Neuronal stem cell (in vitro differentiated cells): ENCODE results near the gene NGFR.

ENCODE experiments used
- DNase-seq: peaks from one replicate; pipeline ENCODE4 v3.0.0-alpha.2; 2013; ENCODE audit warnings: low spot score
- H2AFZ ChIP-seq: one replicate; pipeline ENCODE4 v1.6.1; 2013; ENCODE audit warnings: mild to moderate bottlenecking, low read length, inconsistent platforms
- H2AK5ac ChIP-seq: 2 replicates; pipeline ENCODE4 v1.6.1; 2013; ENCODE audit warnings: low read depth, mild to moderate bottlenecking, inconsistent platforms, low read length, moderate library complexity, mixed read lengths
- H2BK120ac ChIP-seq: 2 replicates; pipeline ENCODE4 v1.6.1; 2013; ENCODE audit warnings: low read depth, mild to moderate bottlenecking, inconsistent platforms, low read length, moderate library complexity, mixed read lengths
- H2BK12ac ChIP-seq: one replicate; pipeline ENCODE4 v1.6.1; 2013; ENCODE audit warnings: low read length, inconsistent platforms
- H2BK15ac ChIP-seq: 2 replicates; pipeline ENCODE4 v1.6.1; 2013; ENCODE audit warnings: mild to moderate bottlenecking, low read length, inconsistent platforms, mixed read lengths
- H2BK5ac ChIP-seq: one replicate; pipeline ENCODE4 v1.6.1; 2013; ENCODE audit warnings: inconsistent platforms, mild to moderate bottlenecking, low read length, moderate library complexity
- H3K14ac ChIP-seq: one replicate; pipeline ENCODE4 v1.6.1; 2013; ENCODE audit warnings: low read length, inconsistent platforms
- H3K18ac ChIP-seq: 2 replicates; pipeline ENCODE4 v1.6.1; 2013; ENCODE audit warnings: low read length, inconsistent platforms
- H3K23ac ChIP-seq: 2 replicates; pipeline ENCODE4 v1.6.1; 2013; ENCODE audit warnings: low read depth, mild to moderate bottlenecking, mixed read lengths, low read length, inconsistent platforms; ENCODE audit not compliant: poor library complexity
- H3K27ac ChIP-seq: replicated peaks from 3 replicates; pipeline ENCODE4 v1.5.1; 2013; ENCODE audit warnings: low read length, inconsistent platforms
- H3K27me3 ChIP-seq, 3 experiments: 2 replicates each; pipeline ENCODE4 v1.6.1; 2013; ENCODE audit warnings: low read length in 3 of 3, mild to moderate bottlenecking in 2 of 3, inconsistent platforms in 1 of 3, low read depth in 1 of 3, mixed read lengths in 1 of 3, moderate library complexity in 1 of 3; ENCODE audit not compliant: control insufficient read depth in 3 of 3, insufficient read depth in 3 of 3
- H3K36me3 ChIP-seq, 2 donors: replicated peaks in 1 of 2; 2 replicates each; pipeline ENCODE4 v1.6.1; 2013; ENCODE audit warnings: low read length in 2 of 2; ENCODE audit not compliant: control insufficient read depth in 2 of 2, insufficient read depth in 2 of 2
- H3K4ac ChIP-seq: 2 replicates; pipeline ENCODE4 v1.6.1; 2013; ENCODE audit warnings: inconsistent platforms, mild to moderate bottlenecking, low read length, moderate library complexity
- H3K4me1 ChIP-seq, 2 donors: 1 replicate in 1 of 2; 2 replicates in 1 of 2; pipeline ENCODE4 v1.6.1; 2013; ENCODE audit warnings: low read length in 2 of 2, low read depth in 1 of 2; ENCODE audit not compliant: control insufficient read depth in 2 of 2, insufficient read depth in 1 of 2
- H3K4me2 ChIP-seq: one replicate; pipeline ENCODE4 v1.6.1; 2013; ENCODE audit warnings: mild to moderate bottlenecking, low read length, inconsistent platforms; ENCODE audit not compliant: insufficient read depth, poor library complexity, severe bottlenecking
- H3K4me3 ChIP-seq, 2 donors: 2 replicates each; pipeline ENCODE4 v1.5.1; 2013; ENCODE audit warnings: low read length in 2 of 2, mild to moderate bottlenecking in 2 of 2, inconsistent platforms in 1 of 2, moderate library complexity in 1 of 2
- H3K79me1 ChIP-seq: one replicate; pipeline ENCODE4 v1.6.1; 2013; ENCODE audit warnings: low read depth, mild to moderate bottlenecking, inconsistent platforms, low read length, moderate library complexity
- H3K9ac ChIP-seq: one replicate; pipeline ENCODE4 v1.6.1; 2013; ENCODE audit warnings: mild to moderate bottlenecking, low read depth, low read length, inconsistent platforms; ENCODE audit not compliant: poor library complexity
- H3K9me3 ChIP-seq, 2 donors: replicated peaks in 1 of 2; 2 replicates each; pipeline versions ENCODE3 to v1.6.1; 2013; ENCODE audit warnings: low read length in 2 of 2, mild to moderate bottlenecking in 2 of 2, inconsistent platforms in 1 of 2, low read depth in 1 of 2, mixed read lengths in 1 of 2, moderate library complexity in 1 of 2; ENCODE audit not compliant: control insufficient read depth in 2 of 2, insufficient read depth in 1 of 2
- H4K8ac ChIP-seq: one replicate; pipeline ENCODE4 v1.6.1; 2013; ENCODE audit warnings: low read depth, mild to moderate bottlenecking, inconsistent platforms, low read length, moderate library complexity
- H4K91ac ChIP-seq: one replicate; pipeline ENCODE4 v1.6.1; 2013; ENCODE audit warnings: low read length, low read depth, mild to moderate bottlenecking, inconsistent platforms; ENCODE audit not compliant: poor library complexity
- WGBS, 2 donors: extraction: QIAGEN DNeasy Blood & Tissue Kit; methylation state at CpG; one replicate each; pipeline ENCODE4 v1.1.7; 2013; ENCODE audit warnings: missing lambda C conversion rate in 2 of 2, mixed read lengths in 1 of 2; ENCODE audit not compliant: insufficient read length in 2 of 2, insufficient replicate concordance in 1 of 2; ENCODE audit errors: extremely low coverage in 2 of 2; 5-methylcytosine and 5-hydroxymethylcytosine counted together

Gene NGFR

GRCh38 chr17:49548051-49548505 is 53.0 kb downstream of the NGFR start:
- H2BK120ac ChIP-seq, result no peak overlapping the region
- peaks cover 0 to 77% (median 0%) of the 10 kb centered on the region in 3 experiments for H3K27me3 ChIP-seq

GRCh38 chr17:49548506-49549310 is 53.6 kb downstream of the NGFR start:
- peak overlapping the region; percentile 76 for H2AK5ac ChIP-seq
- peak overlapping the region; percentile 3 for H3K23ac ChIP-seq
- peak overlapping the region; percentile 89 for H4K8ac ChIP-seq
- DNase-seq, result no peak
- no peak overlapping the region for H3K9ac ChIP-seq
- peaks cover 0 to 31% of the 10 kb centered on the region in 2 donors for H3K4me1 ChIP-seq
- no CpG with 5 or more reads among the region's 8 CpGs for WGBS, 2 donors
- no peak overlapping the region for H3K4me3 ChIP-seq
- no peak overlapping the region for H3K27ac ChIP-seq
- H3K4ac ChIP-seq, result no peak overlapping the region
- no peaks in the 10 kb centered on the region for H3K9me3 ChIP-seq
- H3K79me1 ChIP-seq, result peaks cover 4% of the 10 kb centered on the region
- peak overlapping the region; percentile 22 for H2BK5ac ChIP-seq
- no peak overlapping the region for H4K91ac ChIP-seq
- H3K27me3 ChIP-seq, result peaks cover 0 to 77% (median 0%) of the 10 kb centered on the region in 3 experiments
- H2AFZ ChIP-seq, result no peak overlapping the region
- peak overlapping the region; percentile 22 for H2BK15ac ChIP-seq
- no peak overlapping the region for H2BK12ac ChIP-seq
- no peak overlapping the region for H2BK120ac ChIP-seq
- peak overlapping the region; percentile 24 for H3K18ac ChIP-seq
- H3K14ac ChIP-seq, result peak overlapping the region; percentile 42
- no peak overlapping the region for H3K4me2 ChIP-seq
- peaks cover 0 to 3% of the 10 kb centered on the region in 2 donors for H3K36me3 ChIP-seq

More at GRCh38 chr17:49548051-49548505, 53.0 kb downstream of the NGFR start:
- H3K79me1 ChIP-seq, result peaks cover 4% of the 10 kb centered on the region
- peaks cover 0 to 31% of the 10 kb centered on the region in 2 donors for H3K4me1 ChIP-seq
- peak overlapping the region; percentile 89 for H4K8ac ChIP-seq
- H3K4me2 ChIP-seq, result no peak overlapping the region
- no peak for DNase-seq
- no peak overlapping the region for H2AFZ ChIP-seq
- H2BK15ac ChIP-seq, result peak overlapping the region; percentile 22
- H3K9ac ChIP-seq, result peak overlapping the region; percentile 66
- H3K27ac ChIP-seq, result no peak overlapping the region
- peak overlapping the region; percentile 66 for H2AK5ac ChIP-seq
- no CpG with 5 or more reads among the region's 12 CpGs for WGBS, 2 donors
- H3K23ac ChIP-seq, result no peak overlapping the region
- H3K18ac ChIP-seq, result peak overlapping the region; percentile 31
- H4K91ac ChIP-seq, result no peak overlapping the region
- peak overlapping the region; percentile 64 for H2BK12ac ChIP-seq
- peak overlapping the region; percentile 22 for H2BK5ac ChIP-seq
- H3K9me3 ChIP-seq, result no peaks in the 10 kb centered on the region
- H3K14ac ChIP-seq, result peak overlapping the region; percentile 42
- no peak overlapping the region for H3K4me3 ChIP-seq
- H3K36me3 ChIP-seq, result peaks cover 0 to 3% of the 10 kb centered on the region in 2 donors
- H3K4ac ChIP-seq, result no peak overlapping the region

GRCh38 chr17:49549311-49549605 is 54.2 kb downstream of the NGFR start:
- Histone ChIP-seq H3K79me1 (peaks cover 4% of the 10 kb centered on the region), H2AK5ac (no peak overlapping the region), H3K4me1 (peaks cover 0 to 31% of the 10 kb centered on the region in 2 donors), H4K8ac (no peak overlapping the region), H3K4ac (no peak overlapping the region), H3K4me2 (no peak overlapping the region), H2BK120ac (no peak overlapping the region), H3K23ac (no peak overlapping the region), H3K9ac (no peak overlapping the region), H4K91ac (no peak overlapping the region), H3K14ac (no peak overlapping the region), H2BK12ac (no peak overlapping the region), H2BK15ac (peak overlapping the region; percentile 19), H3K9me3 (no peaks in the 10 kb centered on the region), H2AFZ (no peak overlapping the region), H2BK5ac (no peak overlapping the region), H3K27me3 (peaks cover 0 to 77% (median 0%) of the 10 kb centered on the region in 3 experiments), H3K27ac (no peak overlapping the region), H3K18ac (no peak overlapping the region), H3K4me3 (no peak overlapping the region), H3K36me3 (peaks cover 0 to 3% of the 10 kb centered on the region in 2 donors)
- no CpG with 5 or more reads among the region's 6 CpGs for WGBS, 2 donors
- no peak for DNase-seq
